Cardiac fibroblast (primary cell): Measurements from ENCODE around the gene TGIF1.

Experiments used
- DNase-seq, 2 donors: peaks; one replicate each; pipeline versions ENCODE4 v3.0.0 to v3.0.0-alpha.2; 2010; ENCODE audit warnings: low read depth in 2 of 2
- H3K4me3 ChIP-seq, 2 donors: replicated peaks in 1 of 2; 1 replicate in 1 of 2; 2 replicates in 1 of 2; pipeline ENCODE4 v1.5.1; 2011; ENCODE audit warnings: low read depth in 2 of 2, low read length in 2 of 2, mild to moderate bottlenecking in 2 of 2, moderate library complexity in 1 of 2
- TF ChIP-seq, protein P1 (sequence below): IDR thresholded peaks from one replicate; pipeline ENCODE4 v1.5.1; 2011; ENCODE audit warnings: low read depth, mild to moderate bottlenecking, low read length, inconsistent platforms

TGIF1 gene

DNA sequence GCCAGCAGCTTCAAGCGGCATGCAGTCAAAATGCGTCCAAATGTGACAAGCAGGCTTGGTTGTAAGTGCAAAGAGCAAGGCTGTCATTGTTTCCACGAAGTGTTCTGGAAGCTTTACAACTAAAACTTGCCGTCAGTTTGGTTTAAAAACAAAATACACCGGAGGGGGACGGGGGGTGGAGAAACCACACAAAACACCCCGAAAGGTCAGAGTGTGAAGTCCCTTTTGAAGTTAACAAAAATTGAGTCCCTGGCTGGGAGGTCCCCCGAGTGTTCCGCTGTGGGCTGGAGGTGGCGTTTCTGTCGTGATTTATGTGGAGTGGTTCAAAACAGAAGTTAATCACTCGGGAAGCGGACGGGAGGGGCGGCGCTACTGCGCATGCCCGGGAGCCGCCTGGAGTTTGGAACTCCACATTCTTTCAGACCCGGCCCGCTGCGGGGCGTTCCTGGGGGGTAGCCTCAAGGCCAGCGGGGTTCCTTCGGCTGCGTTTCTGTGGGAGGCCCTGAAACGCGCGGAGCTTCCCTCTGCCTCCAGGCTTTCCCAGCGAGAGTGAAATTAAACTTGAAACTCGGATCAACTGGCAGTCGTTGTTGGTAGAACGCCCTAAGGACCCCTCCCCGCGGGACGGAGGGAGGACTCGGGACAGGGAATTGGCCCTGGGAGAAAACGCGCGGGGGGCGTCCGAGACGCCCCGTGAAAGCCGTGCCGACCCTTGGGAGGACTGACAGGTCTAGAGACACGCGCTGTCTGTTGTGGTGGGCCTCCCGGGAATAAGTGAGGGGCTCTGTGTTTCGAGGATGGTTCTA, 1.4 kb downstream of the TGIF1 start:
- DNase-seq = peak; percentile 91 to 96
- TF ChIP-seq, protein P1, sequence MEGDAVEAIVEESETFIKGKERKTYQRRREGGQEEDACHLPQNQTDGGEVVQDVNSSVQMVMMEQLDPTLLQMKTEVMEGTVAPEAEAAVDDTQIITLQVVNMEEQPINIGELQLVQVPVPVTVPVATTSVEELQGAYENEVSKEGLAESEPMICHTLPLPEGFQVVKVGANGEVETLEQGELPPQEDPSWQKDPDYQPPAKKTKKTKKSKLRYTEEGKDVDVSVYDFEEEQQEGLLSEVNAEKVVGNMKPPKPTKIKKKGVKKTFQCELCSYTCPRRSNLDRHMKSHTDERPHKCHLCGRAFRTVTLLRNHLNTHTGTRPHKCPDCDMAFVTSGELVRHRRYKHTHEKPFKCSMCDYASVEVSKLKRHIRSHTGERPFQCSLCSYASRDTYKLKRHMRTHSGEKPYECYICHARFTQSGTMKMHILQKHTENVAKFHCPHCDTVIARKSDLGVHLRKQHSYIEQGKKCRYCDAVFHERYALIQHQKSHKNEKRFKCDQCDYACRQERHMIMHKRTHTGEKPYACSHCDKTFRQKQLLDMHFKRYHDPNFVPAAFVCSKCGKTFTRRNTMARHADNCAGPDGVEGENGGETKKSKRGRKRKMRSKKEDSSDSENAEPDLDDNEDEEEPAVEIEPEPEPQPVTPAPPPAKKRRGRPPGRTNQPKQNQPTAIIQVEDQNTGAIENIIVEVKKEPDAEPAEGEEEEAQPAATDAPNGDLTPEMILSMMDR = no peak
- peak overlapping the region; percentile 64 to 90 for H3K4me3 ChIP-seq

DNA sequence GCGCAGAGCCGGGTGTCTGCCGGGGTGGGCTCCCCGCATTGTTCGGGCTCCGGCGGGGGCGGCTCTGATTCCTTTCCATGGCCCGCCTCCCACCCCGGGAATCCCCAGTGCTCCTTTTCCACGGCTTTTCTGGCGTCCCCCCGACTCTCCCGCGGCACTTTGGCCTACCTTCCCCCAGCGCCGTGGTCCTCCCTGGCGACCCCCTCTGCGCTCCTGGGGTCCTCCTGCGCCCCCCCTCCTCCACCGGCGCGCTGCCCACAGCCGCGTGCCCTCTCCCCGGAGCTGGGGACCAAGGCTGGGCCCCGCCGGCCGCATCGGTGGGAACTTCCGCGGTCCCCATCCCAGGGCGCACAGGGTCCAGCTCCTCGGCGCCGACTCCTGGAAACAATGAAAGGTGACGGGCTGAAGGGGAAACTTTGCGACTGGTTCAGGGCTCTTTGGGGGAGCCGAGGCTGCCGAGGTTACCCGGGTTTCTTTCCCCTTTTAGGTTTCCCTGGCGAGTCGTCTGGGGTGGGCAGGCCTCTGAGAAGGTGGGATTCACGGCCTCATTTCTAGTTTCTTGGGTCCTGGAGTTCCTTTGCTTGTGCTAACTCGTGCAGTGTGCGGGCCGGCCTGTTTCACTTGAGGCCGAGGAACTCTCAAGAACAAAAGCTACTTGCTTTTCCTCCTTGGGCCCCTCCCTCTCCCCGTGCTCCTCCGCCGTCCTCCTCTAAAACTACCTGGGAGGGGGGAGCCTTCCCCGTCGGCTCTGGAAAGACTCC, 2.2 kb downstream of the TGIF1 start:
- peak; percentile 74 to 83 for DNase-seq
- H3K4me3 ChIP-seq = peak overlapping the region; percentile 64 to 90
- TF ChIP-seq, protein P1 = no peak

DNA sequence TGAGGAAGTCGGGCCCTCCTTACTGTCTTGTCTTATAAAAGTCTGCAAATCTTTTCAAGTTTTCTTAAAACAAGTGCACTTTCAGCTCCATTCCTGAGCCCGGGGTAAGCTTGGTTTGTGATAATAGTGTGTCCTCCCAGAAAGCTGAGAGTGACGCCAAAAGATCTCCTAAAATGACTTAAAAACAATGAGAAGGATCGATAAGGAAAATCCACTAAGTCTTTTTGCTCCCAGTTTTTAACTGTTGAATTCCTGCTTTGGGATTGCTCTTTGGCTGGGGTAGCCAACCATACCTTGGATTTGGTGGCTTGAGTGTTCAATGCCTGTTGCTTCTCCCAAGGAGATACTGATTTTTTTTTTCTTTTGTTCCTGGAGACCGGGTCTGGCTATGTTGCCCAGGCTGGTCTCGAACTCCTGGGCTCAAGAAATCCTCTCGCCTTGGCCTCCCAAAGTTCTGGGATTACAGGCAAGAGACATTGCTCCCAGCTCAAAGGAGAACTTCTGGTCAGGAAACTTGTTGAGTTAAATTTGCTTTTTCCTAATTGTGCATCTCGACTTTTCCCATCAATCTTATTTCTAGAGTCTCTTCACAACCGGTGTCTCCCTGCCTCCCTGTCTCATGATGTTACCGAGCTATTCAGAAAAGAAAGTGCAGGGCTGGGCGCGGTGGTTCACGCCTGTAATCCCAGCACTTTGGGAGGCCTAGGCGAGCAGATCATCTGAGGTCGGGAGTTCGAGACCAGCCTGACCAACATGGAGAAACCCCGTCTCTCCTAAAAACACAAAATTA, 3.0 kb downstream of the TGIF1 start:
- TF ChIP-seq, protein P1 = no peak
- peak; percentile 34 to 52 for DNase-seq

DNA sequence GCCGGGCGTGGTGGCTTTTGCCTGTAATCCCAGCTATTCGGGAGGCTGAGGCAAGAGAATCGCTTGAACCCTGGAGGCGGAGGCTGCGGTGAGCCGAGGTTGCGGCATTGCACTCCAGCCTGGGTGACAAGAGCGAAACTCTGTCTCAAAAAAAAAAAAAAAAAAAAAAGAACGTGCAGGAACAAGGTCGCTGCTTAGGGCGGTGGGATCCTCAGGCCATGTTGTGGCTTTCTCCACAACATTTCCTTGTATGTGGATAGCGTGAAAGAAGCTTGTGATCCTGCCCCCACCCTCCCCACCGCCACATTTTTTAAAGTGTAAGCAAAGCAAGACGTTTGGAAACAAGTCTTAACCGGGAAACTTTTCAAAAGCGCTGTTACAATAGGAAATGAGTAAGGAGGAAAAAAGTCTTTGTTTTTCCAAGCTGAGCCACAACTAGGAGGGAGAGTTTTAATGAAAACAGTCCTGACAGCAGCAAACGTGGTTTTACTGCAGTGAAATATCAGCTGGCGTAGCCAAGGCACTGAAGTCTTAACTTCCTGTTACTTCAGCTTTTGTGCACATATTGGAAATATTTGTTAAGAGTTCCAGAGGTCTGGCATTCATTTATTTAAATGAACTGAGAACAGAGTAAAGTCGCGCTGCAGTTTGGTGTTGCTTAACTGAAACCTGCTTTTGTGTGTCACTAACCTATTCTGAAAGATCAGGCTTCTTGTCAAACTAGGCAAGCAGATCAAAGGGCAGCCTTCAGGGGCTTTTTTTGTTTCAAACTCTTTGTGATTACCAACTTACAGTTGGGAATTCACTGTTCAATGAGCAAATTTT, 3.8 kb downstream of the TGIF1 start:
- TF ChIP-seq, protein P1 = no peak
- peak; percentile 97 for DNase-seq
- H3K4me3 ChIP-seq = peak overlapping the region; percentile 64 to 90

More for the DNA sequence above, 3.0 kb downstream of the TGIF1 start:
- H3K4me3 ChIP-seq = peak overlapping the region; percentile 64 to 90

DNA sequence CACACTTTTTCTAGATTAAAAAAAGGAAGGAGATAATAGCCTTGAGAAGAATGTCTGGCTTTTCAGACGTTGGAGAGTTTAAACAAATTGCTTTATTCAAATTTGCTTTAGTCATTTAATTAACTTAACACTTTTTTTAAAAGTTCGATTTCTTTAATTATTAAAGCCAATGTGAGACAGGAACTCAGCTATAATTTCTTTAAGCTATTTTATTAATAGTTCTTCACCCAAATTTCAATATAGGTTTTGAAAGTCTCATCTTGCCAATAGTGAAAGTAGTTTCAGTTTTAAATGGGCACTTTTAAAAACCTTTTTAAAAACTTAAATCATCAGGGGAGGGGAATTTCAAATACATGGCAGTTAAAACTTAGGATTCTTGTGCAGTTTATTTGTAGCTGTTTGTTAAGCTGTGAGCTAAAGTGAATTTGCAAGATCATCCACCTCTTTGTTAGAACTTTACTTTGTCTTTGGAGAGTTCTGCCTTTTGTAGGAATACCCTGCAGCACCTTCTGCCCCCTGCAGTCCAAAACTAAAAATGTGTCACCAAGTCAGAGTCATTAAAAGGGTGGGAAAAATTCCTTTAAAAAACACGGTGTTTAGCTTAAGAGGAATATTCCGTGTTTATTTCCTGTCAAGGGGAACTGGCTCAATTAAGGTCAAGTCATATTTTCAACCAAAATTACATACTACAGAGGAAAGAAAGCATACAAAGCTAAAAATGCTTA, 4.6 kb downstream of the TGIF1 start:
- peak; percentile 80 to 83 for DNase-seq
- TF ChIP-seq, protein P1 = peak; percentile 69
- H3K4me3 ChIP-seq = peak overlapping the region; percentile 6 to 39
